Measurements from ENCODE around the gene COA1. TPM values are rescaled to one million over a fixed set of nuclear protein-coding genes. Genes with fewer than 3 reads are reported as not detected.

COA1 gene
- total RNA-seq, 2 donors from 2014 or later: 104 to 144 TPM

DNA sequence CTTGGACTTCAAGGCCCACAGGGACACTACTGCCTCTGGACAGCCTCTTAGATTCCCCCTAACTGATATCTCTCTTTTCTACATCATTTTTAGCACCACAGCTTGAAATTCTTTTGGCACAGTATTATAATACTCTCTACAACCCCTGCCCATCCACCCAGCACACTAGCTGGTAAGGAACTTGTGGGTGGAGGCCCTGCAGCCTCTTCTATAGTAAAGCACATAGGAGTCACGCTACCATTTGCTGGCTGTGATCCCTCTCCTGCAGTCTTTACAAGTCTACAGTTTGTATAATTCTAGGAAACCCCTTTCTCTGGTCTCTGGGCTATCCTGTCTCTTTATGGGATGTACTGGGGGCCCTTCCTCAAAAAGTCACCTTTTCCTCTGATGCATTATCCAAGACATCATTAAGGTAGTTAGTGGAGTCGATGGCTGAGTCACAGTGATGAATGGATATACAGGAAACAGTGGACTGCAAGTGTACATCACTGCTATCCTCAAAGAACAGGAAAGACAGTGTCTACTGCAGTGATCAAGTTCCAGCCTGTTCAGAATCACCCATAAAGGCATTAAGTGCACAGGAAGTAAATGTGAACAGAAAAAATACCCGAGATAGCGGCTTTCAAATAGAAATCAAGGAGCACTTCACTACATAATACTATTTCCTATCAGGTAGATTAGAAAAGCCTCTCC is 92.1 kb downstream of the COA1 start:
- Mint-ChIP-seq H3K27ac (no peak overlapping the region), H3K27me3 (ENCODE audit: insufficient read depth) (no peaks in the 10 kb centered on the region), H3K9me3 (no peaks in the 10 kb centered on the region), H3K4me3 (no peak overlapping the region), H3K36me3 (ENCODE audit: low read depth) (peaks cover 73% of the 10 kb centered on the region), H3K4me1 (peaks cover 13% of the 10 kb centered on the region)
- Histone ChIP-seq H3K9me3 (ENCODE audit: control insufficient read depth, low read length) (no peaks in the 10 kb centered on the region), H3K36me3 (ENCODE audit: control insufficient read depth, insufficient read depth, low read length) (peaks cover 68% of the 10 kb centered on the region), H3K9ac (ENCODE audit: extremely low read depth, low read length, poor library complexity, severe bottlenecking) (no peak overlapping the region), H3K27ac (ENCODE audit: low read depth, low read length) (no peak overlapping the region), H3K4me3 (ENCODE audit: low read length) (no peak overlapping the region), H3K27me3 (ENCODE audit: control insufficient read depth, insufficient read depth, low read length, poor library complexity, severe bottlenecking) (no peaks in the 10 kb centered on the region), H3K4me1 (ENCODE audit: control insufficient read depth, insufficient read depth, low read length) (peaks cover 4% of the 10 kb centered on the region)
- TF ChIP-seq, protein P1, sequence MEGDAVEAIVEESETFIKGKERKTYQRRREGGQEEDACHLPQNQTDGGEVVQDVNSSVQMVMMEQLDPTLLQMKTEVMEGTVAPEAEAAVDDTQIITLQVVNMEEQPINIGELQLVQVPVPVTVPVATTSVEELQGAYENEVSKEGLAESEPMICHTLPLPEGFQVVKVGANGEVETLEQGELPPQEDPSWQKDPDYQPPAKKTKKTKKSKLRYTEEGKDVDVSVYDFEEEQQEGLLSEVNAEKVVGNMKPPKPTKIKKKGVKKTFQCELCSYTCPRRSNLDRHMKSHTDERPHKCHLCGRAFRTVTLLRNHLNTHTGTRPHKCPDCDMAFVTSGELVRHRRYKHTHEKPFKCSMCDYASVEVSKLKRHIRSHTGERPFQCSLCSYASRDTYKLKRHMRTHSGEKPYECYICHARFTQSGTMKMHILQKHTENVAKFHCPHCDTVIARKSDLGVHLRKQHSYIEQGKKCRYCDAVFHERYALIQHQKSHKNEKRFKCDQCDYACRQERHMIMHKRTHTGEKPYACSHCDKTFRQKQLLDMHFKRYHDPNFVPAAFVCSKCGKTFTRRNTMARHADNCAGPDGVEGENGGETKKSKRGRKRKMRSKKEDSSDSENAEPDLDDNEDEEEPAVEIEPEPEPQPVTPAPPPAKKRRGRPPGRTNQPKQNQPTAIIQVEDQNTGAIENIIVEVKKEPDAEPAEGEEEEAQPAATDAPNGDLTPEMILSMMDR (conservative IDR thresholded peaks at IDR 0.05): no peak
- 95 to 100% methylated on average over 4 of the region's 4 CpGs for WGBS, 2 experiments (ENCODE audit: insufficient coverage in 1 of 2, insufficient read length in 1 of 2)
- no peak for DNase-seq

DNA sequence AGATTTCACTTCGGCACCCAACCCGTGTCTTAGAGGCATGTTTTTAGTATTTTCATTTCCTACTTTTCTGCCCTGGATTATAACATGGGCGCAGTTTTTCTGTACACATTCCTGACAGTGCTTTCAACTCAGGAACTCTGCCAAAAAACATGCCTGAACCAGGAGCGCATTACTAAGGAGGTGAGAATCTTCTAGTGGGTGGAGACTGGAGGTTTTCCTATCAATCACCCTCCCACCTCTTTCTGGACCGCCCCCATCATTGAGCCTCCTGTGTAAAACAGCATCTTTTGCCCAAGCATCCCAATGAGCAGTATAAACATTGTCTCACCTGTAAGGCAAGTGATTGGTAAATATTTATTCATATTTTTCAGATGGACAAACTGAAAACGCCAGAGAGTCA is 93.2 kb downstream of the COA1 start:
- H3K9me3 ChIP-seq (ENCODE audit: control insufficient read depth, low read length): no peaks in the 10 kb centered on the region
- Mint-ChIP-seq H3K27me3 (ENCODE audit: insufficient read depth) (no peaks in the 10 kb centered on the region), H3K9me3 (no peaks in the 10 kb centered on the region), H3K4me1 (peaks cover 13% of the 10 kb centered on the region), H3K27ac (no peak overlapping the region), H3K36me3 (ENCODE audit: low read depth) (peaks cover 83% of the 10 kb centered on the region), H3K4me3 (no peak overlapping the region)
- TF ChIP-seq, protein P1 (conservative IDR thresholded peaks at IDR 0.05): no peak
- no peak for DNase-seq
- peaks cover 4% of the 10 kb centered on the region for H3K4me1 ChIP-seq (ENCODE audit: control insufficient read depth, insufficient read depth, low read length)
- H3K27ac ChIP-seq (ENCODE audit: low read depth, low read length): no peak overlapping the region
- WGBS, 2 experiments (ENCODE audit: insufficient coverage in 1 of 2, insufficient read length in 1 of 2): 91 to 100% methylated on average over 2 to 6 of the region's 6 CpGs
- H3K9ac ChIP-seq (ENCODE audit: extremely low read depth, low read length, poor library complexity, severe bottlenecking): no peak overlapping the region
- no peak overlapping the region for H3K4me3 ChIP-seq (ENCODE audit: low read length)
- peaks cover 72% of the 10 kb centered on the region for H3K36me3 ChIP-seq (ENCODE audit: control insufficient read depth, insufficient read depth, low read length)
- H3K27me3 ChIP-seq (ENCODE audit: control insufficient read depth, insufficient read depth, low read length, poor library complexity, severe bottlenecking): no peaks in the 10 kb centered on the region

DNA sequence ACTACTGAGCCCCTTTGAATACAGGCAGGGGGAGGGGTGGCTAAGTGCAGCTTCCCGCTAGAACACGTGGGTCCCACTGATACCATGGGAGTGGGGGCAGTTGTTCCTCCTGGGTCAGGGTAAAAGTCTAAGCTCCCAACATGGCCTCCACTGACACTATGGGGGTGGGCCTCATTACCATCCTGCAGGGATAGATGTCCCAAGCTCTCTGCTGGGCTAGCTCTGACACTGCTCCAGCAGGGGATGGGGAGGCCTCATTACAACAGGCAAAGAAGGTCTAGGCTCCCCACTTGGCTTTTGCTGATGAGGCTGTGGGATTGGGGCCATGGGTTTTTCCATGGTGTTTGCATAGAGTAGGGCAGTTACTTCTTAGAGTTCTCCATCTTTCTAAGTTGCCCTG is 94.9 kb downstream of the COA1 start:
- Mint-ChIP-seq H3K27me3 (ENCODE audit: insufficient read depth) (no peaks in the 10 kb centered on the region), H3K9me3 (no peaks in the 10 kb centered on the region), H3K27ac (no peak overlapping the region), H3K4me3 (no peak overlapping the region), H3K4me1 (peaks cover under 1% of the 10 kb centered on the region), H3K36me3 (ENCODE audit: low read depth) (peaks cover 80% of the 10 kb centered on the region)
- 91% methylated on average over 2 of the region's 2 CpGs; no CpG with 5 or more reads in 1 of the 2 experiments for WGBS, 2 experiments (ENCODE audit: insufficient coverage in 1 of 2, insufficient read length in 1 of 2)
- Histone ChIP-seq H3K27me3 (ENCODE audit: control insufficient read depth, insufficient read depth, low read length, poor library complexity, severe bottlenecking) (no peaks in the 10 kb centered on the region), H3K4me3 (ENCODE audit: low read length) (no peak overlapping the region), H3K9me3 (ENCODE audit: control insufficient read depth, low read length) (no peaks in the 10 kb centered on the region), H3K27ac (ENCODE audit: low read depth, low read length) (no peak overlapping the region), H3K36me3 (ENCODE audit: control insufficient read depth, insufficient read depth, low read length) (peaks cover 70% of the 10 kb centered on the region), H3K9ac (ENCODE audit: extremely low read depth, low read length, poor library complexity, severe bottlenecking) (no peak overlapping the region), H3K4me1 (ENCODE audit: control insufficient read depth, insufficient read depth, low read length) (no peaks in the 10 kb centered on the region)
- TF ChIP-seq, protein P1 (conservative IDR thresholded peaks at IDR 0.05): no peak
- DNase-seq: no peak
